ENCODE measurements around the gene STMN1.
A peak's percentile ranks its signal among the peaks of the same experiment; 100 is the strongest.
"Not testable (repeated sequence)": the region's sequence is repeated elsewhere in the genome, so short reads cannot be mapped to it uniquely, and the experiment has no call there.

STMN1 gene

DNA sequence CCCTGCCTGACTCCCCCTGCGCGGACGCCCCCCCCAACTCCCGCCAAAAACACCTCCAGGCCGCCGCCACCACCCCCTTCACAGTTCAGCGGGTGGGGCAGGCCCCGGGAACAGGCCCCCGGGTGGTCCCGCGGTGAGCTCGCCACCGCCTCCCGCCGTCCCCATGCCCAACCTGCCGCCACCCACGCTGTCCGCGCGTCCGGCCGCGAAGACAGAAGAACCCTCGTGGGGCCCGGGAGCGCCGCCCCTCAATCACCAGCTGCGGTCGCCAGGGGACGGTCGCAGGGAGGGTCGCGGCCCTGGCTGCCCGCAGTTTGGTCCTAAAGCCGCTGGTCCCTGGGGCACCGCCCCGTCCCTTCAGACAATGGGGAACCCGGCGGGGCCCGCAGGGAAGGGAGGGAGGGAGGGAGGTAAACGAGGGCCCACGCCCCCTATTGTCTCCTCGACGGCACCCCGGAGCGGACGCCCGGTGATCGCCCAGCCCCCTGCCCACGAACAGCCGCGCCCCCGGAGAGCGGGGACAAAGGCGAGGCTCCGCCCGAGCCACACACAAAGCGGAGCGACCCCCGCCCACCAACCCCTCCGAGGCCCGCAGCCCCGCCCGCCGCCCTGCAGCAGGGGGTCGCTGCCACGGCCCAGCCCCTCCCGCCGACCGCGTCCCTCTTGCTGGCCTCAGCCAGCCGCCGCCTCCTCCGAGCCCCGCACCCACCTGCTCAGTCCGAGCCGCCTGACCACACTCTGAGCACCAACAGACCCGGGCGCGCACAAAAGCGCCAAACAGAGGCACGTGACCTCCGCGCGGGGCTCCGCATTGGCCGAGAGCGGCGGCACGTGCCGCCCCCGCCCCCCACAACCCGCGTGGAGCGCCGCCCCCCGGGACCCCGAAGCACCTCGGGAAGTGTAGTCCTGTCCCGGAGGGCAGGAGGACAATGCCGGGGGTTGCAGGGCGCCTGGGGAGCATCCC, at the start of gene STMN1:
Gene STMN1, minus strand, starts transcription at position 740 of the 964 bp plus-strand sequence. CDS start 1,743 bp downstream, outside the sequence.
- peak; percentile 95 for DNase-seq

DNA sequence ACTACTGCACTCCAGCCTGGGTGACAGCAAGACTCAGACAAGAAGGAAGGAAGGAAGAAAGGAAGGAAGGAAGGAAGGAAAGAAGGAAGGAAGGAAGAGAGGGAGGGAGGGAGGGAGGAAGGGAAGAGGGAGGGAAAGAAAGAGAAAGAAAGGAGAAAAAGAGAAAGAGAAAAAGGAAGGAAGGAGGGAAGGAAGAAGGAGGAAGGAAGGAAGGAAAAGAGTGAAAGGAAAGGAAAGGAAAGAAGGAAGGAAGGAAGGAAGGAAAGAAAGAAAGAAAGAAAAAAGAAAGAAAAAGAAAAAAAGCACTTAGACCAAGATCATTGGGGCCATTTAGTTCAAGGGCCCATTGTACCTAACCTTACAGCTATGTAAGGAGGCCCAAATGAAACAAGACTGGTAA, 49.3 kb upstream of the STMN1 start:
- no peak for DNase-seq

DNA sequence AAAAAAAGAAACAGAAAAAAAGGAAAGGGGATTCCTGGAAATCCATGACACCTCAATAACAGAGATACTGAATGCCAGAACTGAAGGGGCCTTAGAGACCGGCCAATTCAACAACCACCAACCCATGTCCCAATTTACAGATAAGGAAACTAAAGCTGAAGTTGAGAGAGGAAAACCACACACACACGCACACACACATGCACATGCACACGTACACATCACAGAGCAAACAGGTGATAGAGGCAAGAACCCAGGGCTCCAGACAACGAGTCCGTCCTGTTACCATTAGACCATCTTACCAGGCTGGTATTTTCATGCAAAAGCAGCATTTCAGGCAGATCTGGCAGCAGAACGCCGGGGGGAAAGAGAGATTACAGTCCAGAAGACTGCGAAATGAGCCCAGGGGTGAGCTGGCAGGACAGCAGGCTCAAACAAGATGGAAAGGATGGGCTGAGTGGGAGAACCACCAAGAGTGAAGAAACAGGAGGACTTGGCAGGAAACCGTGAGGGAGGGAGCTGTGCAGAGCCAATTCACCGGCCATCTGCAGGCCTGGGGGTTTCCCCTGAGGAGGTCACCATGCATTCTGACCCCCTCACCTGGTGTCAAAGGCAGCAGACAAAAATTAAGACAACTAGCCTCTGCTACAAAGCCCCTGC, 48.2 kb upstream of the STMN1 start:
- DNase-seq: no peak

DNA sequence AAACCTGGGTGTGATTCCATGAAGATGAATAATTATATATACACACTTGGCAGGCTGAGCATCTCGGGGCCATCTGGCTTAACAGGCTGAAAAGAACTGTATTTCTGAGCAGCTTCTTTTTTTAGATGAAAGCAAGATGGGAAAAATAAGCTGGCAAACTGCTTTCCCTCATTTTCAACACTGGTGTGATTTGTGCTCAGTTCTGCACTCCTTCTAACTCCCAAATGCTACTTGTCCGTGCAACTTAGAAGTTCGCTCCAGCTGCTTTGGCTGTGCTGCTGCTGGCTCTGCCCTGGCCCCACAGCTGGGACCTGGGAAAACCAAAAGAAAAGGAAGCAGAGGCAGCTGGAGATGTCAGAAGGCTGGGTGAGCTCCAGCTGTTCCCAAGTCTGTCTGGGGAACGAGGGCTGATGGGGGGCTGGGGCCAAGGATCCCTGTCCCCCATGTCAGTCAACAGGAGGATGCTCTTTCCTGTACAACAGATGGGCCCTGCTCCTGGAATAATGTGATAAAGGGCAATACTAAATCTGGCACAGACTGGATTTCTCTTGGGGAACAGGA, 46.7 kb upstream of the STMN1 start:
- no peak for DNase-seq

DNA sequence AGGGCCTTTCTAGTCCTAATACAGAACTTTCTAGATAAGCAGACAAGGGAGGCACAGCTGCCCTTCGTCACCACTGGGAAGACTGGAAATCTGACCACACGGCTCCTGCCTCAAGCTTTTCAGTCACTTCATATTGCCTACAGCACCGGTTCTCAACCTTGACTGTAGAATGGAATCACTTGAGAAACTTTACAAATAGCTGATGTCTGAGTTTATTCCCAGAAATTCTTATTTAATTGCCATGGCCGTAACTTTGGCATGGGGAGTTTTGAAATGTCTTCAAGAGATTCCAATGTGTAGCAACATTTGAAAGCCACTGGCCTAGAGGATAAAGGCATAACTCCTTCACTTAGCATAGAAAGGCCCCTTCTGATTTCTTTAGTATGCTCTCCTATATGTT, 42.4 kb upstream of the STMN1 start:
- DNase-seq: no peak

DNA sequence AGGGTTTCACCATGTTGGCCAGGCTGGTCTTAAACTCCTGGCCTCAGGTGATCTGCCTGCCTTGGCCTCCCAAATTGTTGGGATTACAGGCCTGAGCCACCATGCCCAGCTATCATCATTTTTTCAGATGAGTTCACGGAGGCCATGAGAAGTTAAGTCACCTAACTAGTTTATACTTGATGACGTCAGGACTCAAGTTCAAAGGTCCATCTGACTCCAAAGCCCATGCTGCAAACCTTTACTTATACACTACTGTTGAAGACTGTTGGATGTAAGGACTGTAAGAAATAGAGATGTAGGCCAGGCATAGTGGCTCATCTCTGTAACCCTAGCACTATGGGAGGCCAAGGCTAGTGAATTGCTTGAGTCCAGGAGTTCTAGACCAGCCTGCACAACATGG, 40.8 kb upstream of the STMN1 start:
- DNase-seq: no peak

DNA sequence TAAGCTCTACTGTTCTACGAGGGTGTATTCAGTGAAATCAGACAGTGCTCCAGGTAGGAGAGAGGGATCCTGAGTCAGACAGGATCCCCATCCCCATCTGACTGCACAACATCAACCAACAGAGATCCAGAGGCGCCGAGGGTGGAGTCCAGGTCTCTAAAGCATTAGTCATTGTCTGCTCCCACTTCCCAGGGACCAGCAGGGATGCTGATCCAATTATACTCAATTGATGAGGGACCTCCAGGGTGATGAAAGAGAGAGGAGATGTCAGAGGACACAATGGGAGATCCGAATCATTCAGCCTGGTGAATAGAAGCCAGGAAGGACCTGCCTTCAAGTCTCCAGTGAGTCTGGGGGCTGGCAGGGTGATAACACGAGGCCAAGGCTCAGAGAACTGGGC, 39.5 kb upstream of the STMN1 start:
- DNase-seq: no peak

DNA sequence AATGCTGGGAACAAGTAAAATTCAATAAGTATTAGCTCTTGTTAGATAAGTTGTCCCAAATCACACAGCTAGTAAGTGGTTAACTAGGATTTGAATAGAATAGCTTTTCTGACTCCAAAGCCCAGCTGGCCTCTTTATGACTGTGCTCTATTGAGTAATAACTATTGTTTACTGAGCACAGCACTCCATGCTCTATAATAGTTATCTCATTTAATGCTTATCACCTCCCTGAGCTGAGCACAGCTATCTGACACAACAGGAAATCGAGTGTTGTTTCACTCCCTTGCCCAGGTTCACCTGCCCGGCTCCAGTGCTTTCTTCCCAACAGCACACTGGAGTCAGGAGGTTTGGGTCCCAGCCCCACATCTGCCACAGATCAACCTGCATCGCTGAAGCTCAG, 38.8 kb upstream of the STMN1 start:
- DNase-seq: no peak

DNA sequence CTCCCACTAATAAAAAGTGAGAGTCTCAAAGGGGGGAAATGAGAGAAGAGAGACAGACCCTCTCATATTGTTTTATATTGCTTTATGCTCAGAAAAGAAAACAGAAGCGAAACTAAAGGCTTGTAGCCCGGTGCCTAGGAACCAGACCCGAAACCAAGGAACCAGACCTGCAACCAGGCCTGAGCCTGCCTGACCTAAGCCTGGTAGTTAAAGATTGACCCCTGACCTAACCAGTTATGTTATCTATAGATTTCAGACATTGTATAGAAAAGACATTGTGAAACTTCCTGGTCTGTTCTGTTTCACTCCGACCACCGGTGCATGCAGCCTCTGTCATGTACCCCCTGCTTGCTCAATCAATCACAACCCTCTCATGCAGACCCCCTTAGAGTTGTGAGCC, 37.3 kb upstream of the STMN1 start:
- DNase-seq: not testable (repeated sequence)

DNA sequence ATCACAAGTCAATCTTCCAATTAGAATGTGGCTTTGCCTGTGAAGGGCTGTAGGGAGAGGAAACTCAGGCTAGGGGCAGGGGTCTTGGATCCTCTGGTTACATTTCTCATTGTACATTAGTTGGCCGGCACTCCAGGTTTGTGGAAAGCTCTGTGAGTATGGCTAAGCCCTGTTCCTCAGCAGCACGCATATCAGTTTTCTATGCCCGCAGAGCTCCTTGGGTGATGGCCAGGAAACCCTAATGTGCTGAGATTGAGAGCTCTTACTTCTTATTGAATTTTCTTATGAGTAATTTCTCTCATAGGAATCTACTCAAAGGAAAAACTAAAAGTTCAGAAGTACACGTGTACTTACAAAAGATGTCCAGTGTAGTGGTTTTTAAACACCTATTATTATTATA, 30.7 kb upstream of the STMN1 start:
- DNase-seq: no peak

DNA sequence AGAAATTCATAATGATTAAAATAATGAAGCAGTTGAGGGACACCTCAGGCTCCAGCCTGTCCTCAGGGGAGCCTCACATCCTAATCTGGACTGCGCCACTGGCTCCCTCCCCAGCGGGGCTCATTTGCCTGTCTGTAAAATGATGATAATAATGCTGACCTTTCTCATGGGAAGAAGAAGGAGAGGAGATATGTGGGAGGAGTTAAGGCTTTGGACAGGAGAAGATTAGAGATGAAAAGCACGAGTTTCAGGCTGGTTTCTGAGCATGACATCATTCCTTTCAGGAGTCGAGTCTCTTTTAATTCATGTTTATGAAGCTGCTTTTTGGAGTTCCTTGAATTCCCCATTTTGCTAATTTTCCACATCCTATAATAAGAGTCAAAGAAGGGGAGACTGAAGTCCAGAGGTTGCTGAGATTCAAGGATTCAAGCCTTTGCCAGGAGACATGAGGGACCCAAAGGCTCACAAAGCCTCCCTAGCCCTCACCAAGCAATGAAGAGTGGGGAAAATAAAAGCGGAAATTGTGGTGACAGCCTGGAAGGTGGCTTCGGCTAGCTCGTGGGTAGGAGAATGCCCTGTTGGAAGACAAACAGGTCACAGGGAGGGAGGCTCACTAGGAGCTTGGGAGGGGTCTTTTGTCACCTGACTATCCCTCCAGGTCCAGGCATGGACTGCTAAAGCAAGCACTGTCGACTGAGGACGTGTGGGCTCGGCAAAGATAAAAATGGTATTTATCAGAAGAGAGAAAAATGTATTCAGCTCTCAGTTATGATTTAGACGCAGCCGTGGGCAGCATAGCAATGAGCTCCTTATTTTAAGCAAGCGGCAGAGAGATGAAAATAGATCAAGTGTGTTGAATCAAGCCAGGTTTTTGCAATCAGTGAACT, 27.5 kb upstream of the STMN1 start:
- DNase-seq: no peak

DNA sequence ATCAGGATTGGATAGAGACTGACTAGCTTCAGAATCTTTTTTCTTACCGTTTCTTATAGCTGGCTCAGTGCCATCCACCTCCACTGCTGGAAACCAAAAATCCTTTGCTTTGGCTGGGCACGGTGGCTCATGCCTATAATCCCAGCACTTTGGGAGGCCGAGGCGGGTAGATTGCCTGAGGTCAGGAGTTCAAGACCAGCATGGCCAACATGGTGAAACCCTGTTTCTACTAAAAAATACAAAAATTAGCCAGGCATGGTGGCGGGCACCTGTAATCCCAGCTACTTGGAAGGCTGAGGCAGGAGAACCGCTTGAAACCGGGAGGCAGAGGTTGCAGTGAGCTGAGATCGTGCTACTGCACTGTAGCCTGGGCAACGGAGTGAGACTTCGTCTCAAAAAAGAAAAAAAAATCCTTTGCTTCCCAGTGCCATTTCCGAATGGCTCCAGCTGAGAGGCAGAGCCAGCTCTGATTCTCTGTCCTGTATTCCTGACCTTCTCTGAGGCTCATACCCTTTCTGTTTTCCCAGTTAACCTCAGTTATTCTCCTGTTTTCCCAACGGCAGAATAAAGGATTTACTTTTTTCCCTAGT, 26.7 kb upstream of the STMN1 start:
- not testable (repeated sequence) for DNase-seq

DNA sequence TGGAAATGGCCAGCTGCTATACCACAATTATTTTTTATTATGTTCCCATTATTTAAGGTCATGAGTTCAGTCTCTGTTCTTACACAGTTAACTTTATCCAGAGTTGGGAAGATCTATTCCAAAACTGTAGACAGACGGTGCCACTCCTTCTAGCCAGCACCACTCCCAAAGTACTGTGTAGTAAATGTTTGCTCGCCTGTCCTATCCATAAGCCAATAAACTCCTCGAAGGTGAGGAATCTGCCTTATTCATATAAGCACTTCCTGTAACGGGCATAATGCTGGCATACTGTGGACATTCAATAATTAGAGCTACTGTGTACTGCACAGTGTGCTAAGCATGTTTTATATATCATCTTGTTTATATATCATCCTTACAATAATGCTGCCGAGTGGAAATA, 26.1 kb upstream of the STMN1 start:
- no peak for DNase-seq

DNA sequence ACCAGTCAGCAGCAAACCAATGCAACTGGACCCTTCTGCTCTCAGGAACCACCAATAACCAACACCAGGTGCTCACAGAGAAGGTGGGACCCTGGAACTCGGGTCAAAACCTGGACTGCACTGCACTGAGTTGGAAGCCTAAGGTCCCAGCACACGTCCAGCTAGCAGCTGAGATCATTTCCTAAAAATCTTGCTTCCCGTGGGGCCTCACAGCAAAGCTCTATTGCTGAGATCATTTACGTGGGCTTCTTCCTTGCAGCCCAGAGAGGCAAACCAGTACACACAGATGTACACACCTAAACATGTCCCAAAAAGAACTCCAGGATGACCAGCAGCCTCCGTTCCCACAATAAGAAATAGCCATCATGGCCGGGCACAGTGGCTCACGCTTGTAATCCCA, 22.8 kb upstream of the STMN1 start:
- no peak for DNase-seq

DNA sequence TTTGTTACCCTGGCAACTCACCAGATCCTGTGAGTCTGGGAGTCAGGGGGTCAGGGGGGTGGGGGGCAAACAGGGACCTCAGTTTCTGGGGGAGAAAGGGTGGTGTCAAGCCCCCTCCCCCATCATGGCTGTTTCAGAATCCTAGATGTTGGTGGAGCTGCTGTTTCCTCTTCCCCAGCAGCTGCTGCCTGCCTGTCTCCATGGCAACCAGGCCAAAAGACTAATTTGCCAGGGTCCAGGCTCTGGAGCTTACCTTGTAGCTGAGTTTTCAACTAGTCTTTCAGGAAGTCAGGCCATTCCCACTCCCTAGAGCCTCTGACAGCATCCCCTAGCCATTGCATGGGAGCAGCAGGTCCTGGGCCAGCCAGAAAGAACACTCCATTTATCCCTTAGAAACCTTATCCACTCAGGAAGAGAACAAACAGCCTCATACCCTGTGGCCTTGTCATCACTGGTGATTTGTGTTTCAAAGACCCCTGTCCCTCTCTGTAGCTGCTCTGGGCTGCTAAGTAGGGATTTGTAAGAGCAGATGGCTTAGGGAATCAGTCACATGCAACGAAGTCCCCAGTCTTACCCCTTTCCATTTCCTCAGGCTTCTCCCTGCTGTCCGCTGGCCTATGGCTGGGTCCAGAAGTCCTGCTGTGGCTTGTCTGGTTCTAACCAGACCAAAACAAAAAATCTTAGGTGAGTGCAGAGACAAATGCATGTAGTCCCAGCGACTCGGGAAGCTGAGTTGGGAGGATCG, 21.5 kb upstream of the STMN1 start:
- DNase-seq: peak; percentile 85

DNA sequence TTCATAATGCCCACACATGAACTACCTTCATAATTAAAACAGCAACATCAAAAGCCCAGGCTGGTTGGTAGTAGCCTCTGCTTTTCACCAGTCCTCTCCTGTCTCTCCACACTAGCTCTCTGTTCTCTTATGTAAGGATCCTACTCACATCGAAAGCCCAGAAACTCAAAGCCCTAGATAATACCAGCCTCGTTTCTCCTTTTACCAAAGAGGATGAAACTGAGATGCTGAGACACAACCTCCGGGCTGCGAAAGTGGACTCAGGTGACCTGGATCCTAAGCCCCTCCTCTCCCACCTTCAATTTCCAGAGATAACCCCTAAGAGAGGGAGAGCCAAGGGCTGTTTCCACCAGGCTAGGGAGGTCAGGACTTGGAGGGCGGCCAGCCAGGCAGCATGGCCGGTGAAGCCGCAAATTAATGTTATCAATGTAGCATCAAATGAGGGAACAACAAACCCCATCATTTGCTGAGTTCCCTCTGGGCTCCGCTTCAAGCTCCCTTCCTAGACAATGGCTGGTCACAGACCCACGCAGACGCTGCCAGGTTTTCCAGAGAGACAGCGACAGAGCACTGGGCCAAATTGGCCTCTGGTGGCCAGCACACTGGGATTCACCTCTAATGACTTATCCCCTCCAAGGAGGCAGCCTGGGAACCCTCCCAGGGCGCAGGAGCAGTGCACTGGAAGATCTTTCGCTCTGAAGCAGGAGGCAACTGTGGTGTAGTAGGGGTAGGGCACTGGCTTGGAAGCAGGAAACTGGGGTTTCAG, 20.7 kb upstream of the STMN1 start:
- DNase-seq: peak; percentile 75

DNA sequence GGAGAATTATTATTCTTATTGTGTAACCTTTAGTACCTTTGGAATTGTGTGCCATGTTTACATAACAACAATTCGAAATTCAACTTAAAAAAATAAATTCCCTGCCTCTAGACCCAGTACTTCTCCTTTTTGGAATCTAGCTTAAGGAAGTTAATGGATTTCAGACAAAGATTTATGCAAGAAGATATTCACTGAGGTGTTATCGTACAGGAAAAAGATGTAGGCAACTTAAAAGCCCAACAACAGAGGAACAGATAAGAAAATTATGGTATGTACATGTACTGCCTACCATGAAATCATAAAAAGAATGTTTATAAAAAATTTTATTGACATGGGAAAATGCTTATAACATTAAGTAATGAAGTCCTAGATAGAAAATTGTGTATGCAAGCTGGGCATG, 18.2 kb upstream of the STMN1 start:
- no peak for DNase-seq

DNA sequence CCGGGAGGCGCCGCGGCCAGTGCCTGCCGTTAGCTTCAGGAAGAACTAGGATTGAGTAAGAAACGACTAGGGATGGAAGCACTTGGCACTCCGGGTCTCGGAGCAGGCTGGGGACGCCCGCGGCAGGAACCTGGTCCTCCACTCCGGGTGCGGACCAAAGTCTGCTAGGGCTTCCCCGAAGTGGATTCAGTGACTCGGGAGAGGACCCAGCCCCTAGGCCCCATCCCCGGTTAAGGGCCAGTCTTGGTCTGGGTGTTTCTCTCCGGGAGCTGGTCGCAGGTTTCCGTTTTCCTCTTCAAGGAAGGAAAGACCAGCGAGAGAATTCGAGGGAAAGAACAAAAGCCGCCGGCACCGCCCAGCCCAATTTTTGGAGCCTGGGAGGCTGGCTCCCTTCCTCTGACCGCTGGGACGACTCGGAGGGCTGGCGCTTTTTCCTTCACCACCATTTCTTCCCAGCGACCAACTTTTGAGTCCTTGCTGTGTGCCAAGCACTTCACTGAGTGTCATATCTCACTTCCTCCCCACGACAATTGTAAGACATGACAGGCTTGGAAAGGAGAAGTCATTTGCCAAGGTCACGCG, 16.8 kb upstream of the STMN1 start:
- peak; percentile 37 for DNase-seq

DNA sequence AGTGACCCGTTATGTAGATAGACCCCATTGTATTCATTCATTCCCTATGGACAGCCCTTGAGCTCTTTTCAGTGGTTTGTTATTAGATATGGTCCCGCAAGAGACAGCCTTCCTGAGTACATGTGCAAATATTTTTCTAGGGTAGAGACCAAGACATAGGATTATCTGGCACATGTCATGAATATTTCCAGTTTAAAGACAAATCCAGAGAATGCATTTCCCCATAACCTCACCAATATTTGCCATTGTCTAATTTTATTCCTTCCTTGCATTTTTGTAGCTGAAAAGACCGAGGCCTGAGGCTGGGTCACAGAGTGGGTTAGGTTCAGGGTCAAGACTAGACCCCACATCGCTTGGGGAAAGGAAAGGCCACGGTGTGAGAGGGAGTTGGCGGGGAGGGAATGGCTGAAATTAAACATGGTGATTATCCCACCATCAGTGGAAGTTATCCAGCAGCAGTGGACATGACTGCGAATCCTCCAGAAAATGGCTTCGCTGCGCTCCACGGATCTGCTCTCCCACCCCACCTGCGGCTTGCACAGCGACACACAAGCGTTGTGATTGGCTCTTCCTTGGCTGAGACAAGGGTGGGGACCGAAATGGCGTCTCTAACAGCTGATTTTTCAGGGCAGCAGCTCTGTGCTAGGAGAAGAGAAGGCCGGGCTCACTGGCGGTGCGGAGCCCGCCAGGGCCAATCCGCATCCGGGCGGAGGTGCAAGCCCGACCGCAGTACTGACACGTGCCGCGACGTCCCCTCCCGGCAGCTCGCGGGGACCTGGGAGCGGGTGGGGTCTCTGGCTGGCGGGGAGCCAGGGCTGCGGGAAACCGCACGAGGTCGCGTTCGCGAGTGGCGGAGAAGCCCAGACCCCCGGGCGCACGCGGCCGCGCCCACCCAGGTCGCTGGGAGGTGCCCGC, 16.1 kb upstream of the STMN1 start:
- DNase-seq: peak; percentile 75

Measured in NCI-H1105 treated with DMSO at 0.1 percent for 48 hours (cell line).